KMS-11 (cell line): ENCODE data around the gene ARL5C.

Experiments used
- H2AFZ ChIP-seq: fragments of 200-600 bp; sonication (generic); 2 replicates; pipeline ENCODE4 v1.6.1; 2016; ENCODE audit warnings: antibody characterized with exemption, mixed run types, low read depth
- H3K27ac ChIP-seq: fragments of 200-600 bp; sonication (generic); 2 replicates; pipeline ENCODE4 v1.6.1; 2016; ENCODE audit warnings: mild to moderate bottlenecking, mixed run types
- H3K27me3 ChIP-seq: fragments of 200-600 bp; sonication (generic); 2 replicates; pipeline ENCODE4 v1.6.1; 2017; ENCODE audit warnings: mild to moderate bottlenecking, low read depth, mixed run types, moderate library complexity; ENCODE audit not compliant: insufficient read depth
- H3K36me3 ChIP-seq: fragments of 200-600 bp; sonication (generic); 2 replicates; pipeline ENCODE4 v1.6.1; 2017; ENCODE audit warnings: mild to moderate bottlenecking, mixed run types; ENCODE audit not compliant: insufficient read depth
- H3K4me1 ChIP-seq: fragments of 200-600 bp; sonication (generic); 2 replicates; pipeline ENCODE4 v1.6.1; 2016; ENCODE audit warnings: mild to moderate bottlenecking, low read depth, mixed run types; ENCODE audit not compliant: poor library complexity, severe bottlenecking
- H3K4me2 ChIP-seq: fragments of 200-600 bp; sonication (generic); 2 replicates; pipeline ENCODE4 v1.7.0; 2016; ENCODE audit warnings: mild to moderate bottlenecking, mixed run types
- H3K4me3 ChIP-seq: fragments of 200-600 bp; sonication (generic); IDR thresholded peaks from 2 replicates; pipeline ENCODE4 v1.6.1; 2017; ENCODE audit warnings: low read depth, low read length, mixed read lengths; ENCODE audit not compliant: insufficient read depth
- H3K79me2 ChIP-seq: fragments of 200-600 bp; sonication (generic); 2 replicates; pipeline ENCODE4 v1.6.1; 2016; ENCODE audit warnings: low read depth, mixed run types; ENCODE audit not compliant: insufficient read depth
- H3K9ac ChIP-seq: fragments of 200-600 bp; sonication (generic); 2 replicates; pipeline ENCODE4 v1.6.1; 2016; ENCODE audit warnings: mild to moderate bottlenecking, mixed run types
- H4K20me1 ChIP-seq: fragments of 200-600 bp; sonication (generic); 2 replicates; pipeline ENCODE4 v1.6.1; 2016; ENCODE audit warnings: mild to moderate bottlenecking, mixed run types; ENCODE audit not compliant: insufficient read depth
- TF ChIP-seq, protein P1 (sequence below): fragments of 200-600 bp; sonication (generic); conservative IDR thresholded peaks from 2 replicates; pipeline ENCODE4 v1.6.1; 2017; ENCODE audit warnings: low read depth, mild to moderate bottlenecking, antibody characterized with exemption, low read length, moderate library complexity, mixed read lengths

ARL5C gene

DNA sequence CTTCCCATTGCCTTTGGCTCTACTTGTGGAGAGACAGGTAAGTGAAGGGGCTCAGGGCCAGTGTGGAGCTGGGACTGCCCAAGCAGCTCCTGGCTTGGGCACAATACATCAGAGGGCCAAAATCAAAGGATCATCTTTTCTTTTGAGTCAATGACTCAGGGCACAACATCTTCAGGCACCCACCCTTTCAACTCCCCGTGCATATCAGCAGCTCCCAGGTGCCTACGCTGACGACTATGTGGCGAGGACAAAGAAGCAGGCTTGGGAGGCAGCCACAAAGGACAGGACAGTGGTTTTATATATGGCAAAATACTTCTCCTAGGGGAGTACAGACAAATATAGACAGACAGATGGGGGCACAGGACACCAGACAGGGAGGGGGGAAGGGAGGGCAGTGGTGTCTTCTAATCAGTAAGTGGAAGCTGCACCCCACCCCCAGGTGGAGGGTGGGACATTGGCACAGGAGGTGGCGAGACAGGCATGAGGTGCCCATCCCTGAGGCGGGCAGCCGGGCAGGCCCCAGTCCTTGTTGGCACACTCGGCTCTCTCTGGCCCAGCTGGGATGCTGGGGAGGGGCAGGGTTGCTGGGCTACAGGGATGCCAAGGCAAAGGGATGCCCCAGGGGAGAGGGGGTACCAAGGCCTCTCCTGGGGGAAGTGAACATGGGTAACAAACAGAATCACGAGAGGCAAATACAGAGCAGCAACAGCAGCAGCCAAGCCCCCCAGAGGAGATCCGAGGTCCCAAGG lies 7.7 kb upstream of the ARL5C start:
- Histone ChIP-seq H3K4me2 (no peak overlapping the region), H3K4me1 (peaks cover 10% of the 10 kb centered on the region), H4K20me1 (no peaks in the 10 kb centered on the region), H3K4me3 (no peak overlapping the region), H2AFZ (no peak overlapping the region), H3K27ac (no peak overlapping the region), H3K79me2 (no peaks in the 10 kb centered on the region), H3K27me3 (no peaks in the 10 kb centered on the region), H3K9ac (no peak overlapping the region), H3K36me3 (no peaks in the 10 kb centered on the region)
- TF ChIP-seq, protein P1, sequence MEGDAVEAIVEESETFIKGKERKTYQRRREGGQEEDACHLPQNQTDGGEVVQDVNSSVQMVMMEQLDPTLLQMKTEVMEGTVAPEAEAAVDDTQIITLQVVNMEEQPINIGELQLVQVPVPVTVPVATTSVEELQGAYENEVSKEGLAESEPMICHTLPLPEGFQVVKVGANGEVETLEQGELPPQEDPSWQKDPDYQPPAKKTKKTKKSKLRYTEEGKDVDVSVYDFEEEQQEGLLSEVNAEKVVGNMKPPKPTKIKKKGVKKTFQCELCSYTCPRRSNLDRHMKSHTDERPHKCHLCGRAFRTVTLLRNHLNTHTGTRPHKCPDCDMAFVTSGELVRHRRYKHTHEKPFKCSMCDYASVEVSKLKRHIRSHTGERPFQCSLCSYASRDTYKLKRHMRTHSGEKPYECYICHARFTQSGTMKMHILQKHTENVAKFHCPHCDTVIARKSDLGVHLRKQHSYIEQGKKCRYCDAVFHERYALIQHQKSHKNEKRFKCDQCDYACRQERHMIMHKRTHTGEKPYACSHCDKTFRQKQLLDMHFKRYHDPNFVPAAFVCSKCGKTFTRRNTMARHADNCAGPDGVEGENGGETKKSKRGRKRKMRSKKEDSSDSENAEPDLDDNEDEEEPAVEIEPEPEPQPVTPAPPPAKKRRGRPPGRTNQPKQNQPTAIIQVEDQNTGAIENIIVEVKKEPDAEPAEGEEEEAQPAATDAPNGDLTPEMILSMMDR, result no peak

DNA sequence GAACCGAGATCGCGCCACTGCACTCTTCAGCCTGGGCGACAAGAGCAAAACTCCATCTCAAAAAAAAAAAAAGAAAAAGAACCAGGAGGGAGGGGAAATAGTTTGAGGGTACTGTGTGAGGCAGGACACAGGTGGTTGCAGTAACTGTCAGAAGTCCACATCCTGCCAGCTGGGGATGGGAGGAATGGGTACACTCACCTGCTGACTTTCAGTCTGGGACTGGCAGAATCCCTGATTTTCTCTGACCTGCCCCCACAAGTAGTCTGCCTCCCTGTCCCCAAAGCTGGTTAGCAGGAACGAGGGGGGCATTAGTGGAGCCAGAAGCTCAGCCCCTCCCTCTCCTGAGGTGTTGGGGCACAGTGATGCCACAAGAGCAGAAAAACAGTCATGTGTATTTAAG lies 7.1 kb upstream of the ARL5C start:
- no peak overlapping the region for H3K4me2 ChIP-seq
- no peak overlapping the region for H3K4me3 ChIP-seq
- H3K27ac ChIP-seq, result no peak overlapping the region
- no peaks in the 10 kb centered on the region for H3K36me3 ChIP-seq
- no peak overlapping the region for H2AFZ ChIP-seq
- TF ChIP-seq, protein P1, result no peak
- no peaks in the 10 kb centered on the region for H3K27me3 ChIP-seq
- H3K4me1 ChIP-seq, result peaks cover 12% of the 10 kb centered on the region
- no peak overlapping the region for H3K9ac ChIP-seq
- no peaks in the 10 kb centered on the region for H4K20me1 ChIP-seq
- H3K79me2 ChIP-seq, result no peaks in the 10 kb centered on the region

DNA sequence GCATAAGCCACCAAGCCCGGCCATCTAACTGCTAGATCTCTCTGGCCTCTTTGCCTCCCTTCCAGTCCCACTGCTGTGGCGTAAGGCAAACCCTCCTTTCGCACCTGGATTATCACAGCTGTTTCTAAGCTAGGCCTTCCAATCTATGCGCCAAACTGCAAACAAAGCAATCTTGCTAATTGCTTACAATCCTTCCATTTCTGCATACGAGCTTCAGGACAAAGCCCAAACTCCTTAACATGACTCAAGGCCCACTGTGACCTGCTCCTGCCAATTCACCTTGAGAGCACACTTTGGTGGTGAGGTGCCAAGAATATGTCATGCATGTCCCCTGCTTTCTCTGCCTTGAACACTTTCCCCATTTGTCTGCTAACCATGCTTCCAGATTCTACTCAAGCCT lies 6.0 kb upstream of the ARL5C start:
- H3K4me1 ChIP-seq, result peaks cover 24% of the 10 kb centered on the region
- H3K4me3 ChIP-seq, result no peak overlapping the region
- no peaks in the 10 kb centered on the region for H3K27me3 ChIP-seq
- TF ChIP-seq, protein P1, result no peak
- no peak overlapping the region for H3K4me2 ChIP-seq
- H3K36me3 ChIP-seq, result no peaks in the 10 kb centered on the region
- no peak overlapping the region for H3K27ac ChIP-seq
- H2AFZ ChIP-seq, result no peak overlapping the region
- H3K9ac ChIP-seq, result no peak overlapping the region
- no peaks in the 10 kb centered on the region for H4K20me1 ChIP-seq
- H3K79me2 ChIP-seq, result no peaks in the 10 kb centered on the region

DNA sequence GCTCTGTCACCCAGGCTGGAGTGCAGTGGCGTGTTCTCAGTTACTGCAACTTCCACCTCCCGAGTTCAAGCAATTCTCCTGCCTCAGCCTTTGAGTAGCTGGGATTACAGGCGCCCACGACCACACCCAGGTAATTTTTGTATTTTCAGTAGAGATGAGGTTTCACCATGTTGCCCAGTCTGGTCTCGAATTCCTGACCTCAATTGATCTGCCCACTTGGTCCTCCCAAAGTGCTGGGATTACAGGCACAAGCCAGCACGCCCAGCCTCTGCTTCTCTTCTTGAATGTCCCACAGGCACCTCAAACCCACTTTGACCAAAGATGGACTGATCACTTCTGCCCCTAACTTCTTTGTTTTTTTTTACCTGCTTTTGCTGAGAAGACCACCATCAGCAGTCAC lies 4.6 kb upstream of the ARL5C start:
- no peaks in the 10 kb centered on the region for H3K79me2 ChIP-seq
- H3K9ac ChIP-seq, result no peak overlapping the region
- no peaks in the 10 kb centered on the region for H3K36me3 ChIP-seq
- no peaks in the 10 kb centered on the region for H3K27me3 ChIP-seq
- H3K27ac ChIP-seq, result no peak overlapping the region
- peaks cover 24% of the 10 kb centered on the region for H3K4me1 ChIP-seq
- no peaks in the 10 kb centered on the region for H4K20me1 ChIP-seq
- no peak overlapping the region for H2AFZ ChIP-seq
- no peak overlapping the region for H3K4me3 ChIP-seq
- no peak overlapping the region for H3K4me2 ChIP-seq
- TF ChIP-seq, protein P1, result no peak
